ENCODE results near the gene KIF9. TPM values are rescaled to one million over a fixed set of nuclear protein-coding genes. Genes with fewer than 3 reads are reported as not detected.

The KIF9 gene
- total RNA-seq, 4 donors from 2014 or later, result 2.9 to 10.8 (median 8.0) TPM

DNA sequence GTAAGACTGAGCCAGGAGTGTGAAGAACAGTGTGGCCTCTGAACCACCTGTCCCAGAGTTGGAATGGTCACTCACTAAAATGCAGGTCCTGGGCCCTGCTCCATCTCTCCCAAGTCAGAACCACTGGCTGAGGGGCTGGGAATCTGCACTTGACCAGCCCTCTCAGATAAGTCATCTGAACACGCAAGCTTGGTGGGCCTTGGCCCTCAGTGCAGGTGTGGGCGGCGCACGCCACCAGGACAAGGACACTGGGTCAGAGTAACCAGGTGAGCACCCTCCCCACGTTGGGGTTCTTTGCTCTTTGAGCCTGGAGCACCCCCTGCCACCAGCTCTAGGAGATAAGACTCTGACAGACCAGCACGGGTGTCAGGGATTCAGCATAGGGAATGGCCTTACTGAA is 42.7 kb downstream of the KIF9 start:
- in situ Hi-C loops (cut with MboI; ENCODE audit: low sequenced_read_pairs in 4 of 4) (loop anchor here in 1 of 4 donors (10.0 kb wide), 1 partner anchor 85 kb away; no protein-coding TSS in a partner anchor), intact Hi-C loops (cut with DNase I; ENCODE audit: low total_unique reads) (no loop called here)
- no peaks in the 10 kb centered on the region for H3K9me3 ChIP-seq
- H3K4me1 ChIP-seq, result no peaks in the 10 kb centered on the region
- no peak for TF ChIP-seq POLR2A (IDR thresholded peaks at IDR 0.05)
- TF ChIP-seq, protein P1, sequence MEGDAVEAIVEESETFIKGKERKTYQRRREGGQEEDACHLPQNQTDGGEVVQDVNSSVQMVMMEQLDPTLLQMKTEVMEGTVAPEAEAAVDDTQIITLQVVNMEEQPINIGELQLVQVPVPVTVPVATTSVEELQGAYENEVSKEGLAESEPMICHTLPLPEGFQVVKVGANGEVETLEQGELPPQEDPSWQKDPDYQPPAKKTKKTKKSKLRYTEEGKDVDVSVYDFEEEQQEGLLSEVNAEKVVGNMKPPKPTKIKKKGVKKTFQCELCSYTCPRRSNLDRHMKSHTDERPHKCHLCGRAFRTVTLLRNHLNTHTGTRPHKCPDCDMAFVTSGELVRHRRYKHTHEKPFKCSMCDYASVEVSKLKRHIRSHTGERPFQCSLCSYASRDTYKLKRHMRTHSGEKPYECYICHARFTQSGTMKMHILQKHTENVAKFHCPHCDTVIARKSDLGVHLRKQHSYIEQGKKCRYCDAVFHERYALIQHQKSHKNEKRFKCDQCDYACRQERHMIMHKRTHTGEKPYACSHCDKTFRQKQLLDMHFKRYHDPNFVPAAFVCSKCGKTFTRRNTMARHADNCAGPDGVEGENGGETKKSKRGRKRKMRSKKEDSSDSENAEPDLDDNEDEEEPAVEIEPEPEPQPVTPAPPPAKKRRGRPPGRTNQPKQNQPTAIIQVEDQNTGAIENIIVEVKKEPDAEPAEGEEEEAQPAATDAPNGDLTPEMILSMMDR (IDR thresholded peaks at IDR 0.05 in 4 of 5, conservative IDR thresholded peaks at IDR 0.05 in 1 of 5), result no peak
- no peak overlapping the region for H3K4me3 ChIP-seq
- H3K27me3 ChIP-seq, result no peaks in the 10 kb centered on the region
- no peak for DNase-seq
- ATAC-seq, result no peak
- no peaks in the 10 kb centered on the region for H3K36me3 ChIP-seq
- no peak overlapping the region for H3K27ac ChIP-seq

DNA sequence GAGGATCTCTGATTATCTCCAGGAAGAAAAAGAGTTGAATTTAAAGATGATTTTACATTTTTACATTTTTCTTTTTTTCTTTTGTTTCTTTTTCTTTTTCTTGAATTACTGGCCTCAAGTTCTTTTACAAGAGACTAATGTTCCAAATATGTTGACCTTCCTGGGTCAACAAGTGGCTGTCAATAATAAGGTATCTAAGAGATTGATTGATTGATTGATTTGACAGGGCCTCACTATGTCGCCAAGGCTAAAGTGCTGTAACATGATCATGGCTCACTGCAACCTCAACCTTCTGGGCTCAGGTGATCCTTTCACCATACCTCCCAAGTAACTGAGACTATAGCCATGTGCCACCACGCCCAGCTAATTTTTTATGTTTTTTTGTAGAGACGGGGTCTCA is 44.6 kb downstream of the KIF9 start:
- in situ Hi-C loops (cut with MboI; ENCODE audit: low sequenced_read_pairs in 4 of 4) (no loop called here), intact Hi-C loops (cut with DNase I; ENCODE audit: low total_unique reads) (no loop called here)
- ATAC-seq, result no peak

DNA sequence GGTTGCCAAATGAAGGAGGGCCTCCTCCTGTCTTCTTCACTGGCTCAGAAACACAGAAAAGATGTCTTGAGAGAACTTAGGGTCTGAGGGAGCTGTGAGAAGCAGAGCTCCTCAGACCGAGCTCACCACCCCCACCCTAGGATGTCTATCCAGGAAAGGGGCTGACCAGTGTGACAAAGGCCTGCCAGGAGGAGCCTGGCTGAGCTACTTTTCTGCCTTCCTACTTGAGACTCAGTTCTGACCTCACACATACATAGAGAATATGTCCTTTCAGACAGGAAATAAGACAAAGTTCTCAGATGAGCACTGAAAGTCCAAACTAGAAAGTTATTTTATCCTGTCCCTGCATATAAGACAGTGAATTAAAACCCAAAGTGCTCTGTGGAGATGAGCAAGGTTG is 54.5 kb downstream of the KIF9 start:
- in situ Hi-C loops (cut with MboI; ENCODE audit: low sequenced_read_pairs in 4 of 4), result no loop called here
- H3K4me3 ChIP-seq, result no peak overlapping the region
- ATAC-seq, result no peak

More for the DNA sequence above, 44.6 kb downstream of the KIF9 start:
- no peak overlapping the region for H3K27ac ChIP-seq
- no peaks in the 10 kb centered on the region for H3K27me3 ChIP-seq
- TF ChIP-seq, protein P1 (IDR thresholded peaks at IDR 0.05 in 4 of 5, conservative IDR thresholded peaks at IDR 0.05 in 1 of 5), result no peak
- TF ChIP-seq POLR2A (IDR thresholded peaks at IDR 0.05), result no peak
- no peak overlapping the region for H3K4me3 ChIP-seq
- H3K36me3 ChIP-seq, result no peaks in the 10 kb centered on the region
- no peak for DNase-seq
- H3K9me3 ChIP-seq, result no peaks in the 10 kb centered on the region
- H3K4me1 ChIP-seq, result no peaks in the 10 kb centered on the region

GRCh38 chr3:47227678-47228077 is 54.9 kb downstream of the KIF9 start:
- H3K4me3 ChIP-seq, result no peak overlapping the region
- intact Hi-C loops (cut with DNase I; ENCODE audit: low total_unique reads), result no loop called here
- no peak overlapping the region for H3K27ac ChIP-seq
- no peaks in the 10 kb centered on the region for H3K27me3 ChIP-seq
- in situ Hi-C loops (cut with MboI; ENCODE audit: low sequenced_read_pairs in 4 of 4), result no loop called here
- no peak for ATAC-seq
- peaks cover 0 to 4% of the 10 kb centered on the region in 2 donors for H3K4me1 ChIP-seq
- DNase-seq, result no peak
- no peak for TF ChIP-seq POLR2A (IDR thresholded peaks at IDR 0.05)
- TF ChIP-seq, protein P1 (IDR thresholded peaks at IDR 0.05 in 4 of 5, conservative IDR thresholded peaks at IDR 0.05 in 1 of 5), result no peak
- no peaks in the 10 kb centered on the region for H3K9me3 ChIP-seq
- no peaks in the 10 kb centered on the region for H3K36me3 ChIP-seq

More for the DNA sequence above, 54.5 kb downstream of the KIF9 start:
- no peaks in the 10 kb centered on the region for H3K9me3 ChIP-seq
- no peak for DNase-seq
- no peak overlapping the region for H3K27ac ChIP-seq
- no peaks in the 10 kb centered on the region for H3K36me3 ChIP-seq
- TF ChIP-seq POLR2A (IDR thresholded peaks at IDR 0.05), result no peak
- TF ChIP-seq, protein P1 (IDR thresholded peaks at IDR 0.05 in 4 of 5, conservative IDR thresholded peaks at IDR 0.05 in 1 of 5), result no peak
- no peaks in the 10 kb centered on the region for H3K27me3 ChIP-seq
- peaks cover 0 to 4% of the 10 kb centered on the region in 2 donors for H3K4me1 ChIP-seq
- intact Hi-C loops (cut with DNase I; ENCODE audit: low total_unique reads), result no loop called here

DNA sequence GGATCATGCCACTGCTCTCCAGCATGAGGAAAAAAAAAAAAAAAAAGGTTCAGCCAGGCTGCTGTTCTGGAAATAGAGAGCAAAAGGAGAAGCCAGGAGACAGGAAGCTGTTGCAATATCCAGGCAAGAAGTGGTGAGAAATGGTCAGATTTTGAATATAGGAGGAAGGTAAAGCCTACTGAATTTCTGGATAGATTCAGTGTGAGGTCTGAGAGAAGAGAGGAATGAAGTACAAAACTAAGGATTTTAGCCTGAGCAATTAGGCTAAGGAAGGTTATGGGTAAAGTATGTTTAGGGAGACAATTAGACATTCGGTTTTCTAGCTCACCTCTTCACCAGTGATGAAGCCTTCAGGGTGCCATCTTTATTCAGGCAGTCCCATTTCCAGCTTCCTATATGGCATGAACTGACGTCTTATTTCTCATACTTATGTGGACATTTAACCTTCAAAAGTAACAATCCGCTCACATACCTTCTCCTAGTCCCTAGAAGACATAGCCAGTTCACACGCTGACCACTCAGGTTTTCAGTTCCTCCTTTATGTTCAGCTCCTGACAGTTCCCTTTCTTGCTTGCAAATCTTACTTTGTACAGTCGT is 57.2 kb downstream of the KIF9 start:
- ATAC-seq, result no peak
- no peak for DNase-seq
- Histone ChIP-seq H3K4me3 (no peak overlapping the region), H3K36me3 (no peaks in the 10 kb centered on the region), H3K27ac (no peak overlapping the region), H3K9me3 (no peaks in the 10 kb centered on the region), H3K27me3 (no peaks in the 10 kb centered on the region), H3K4me1 (peaks cover 0 to 4% of the 10 kb centered on the region in 2 donors)
- intact Hi-C loops (cut with DNase I; ENCODE audit: low total_unique reads), result no loop called here
- in situ Hi-C loops (cut with MboI; ENCODE audit: low sequenced_read_pairs in 4 of 4), result no loop called here
- TF ChIP-seq, protein P1 (IDR thresholded peaks at IDR 0.05 in 4 of 5, conservative IDR thresholded peaks at IDR 0.05 in 1 of 5), result no peak
- no peak for TF ChIP-seq POLR2A (IDR thresholded peaks at IDR 0.05)
